Ectodermal cell (in vitro differentiated cells): Measurements from ENCODE around the gene RNF4.

Experiments used
- H3K27ac ChIP-seq: 2 replicates; pipeline ENCODE4 v1.7.0; 2013; ENCODE audit warnings: mild to moderate bottlenecking, low read depth, low read length; ENCODE audit not compliant: insufficient read depth, poor library complexity, severe bottlenecking
- H3K27me3 ChIP-seq: 2 replicates; pipeline ENCODE4 v1.7.0; 2013; ENCODE audit warnings: mild to moderate bottlenecking, low read length; ENCODE audit not compliant: insufficient read depth, control insufficient read depth, poor library complexity, severe bottlenecking
- H3K36me3 ChIP-seq: one replicate; pipeline ENCODE4 v1.7.0; 2013; ENCODE audit warnings: low read length; ENCODE audit not compliant: control insufficient read depth, insufficient read depth
- H3K4me1 ChIP-seq: one replicate; pipeline ENCODE4 v1.7.0; 2013; ENCODE audit warnings: low read length; ENCODE audit not compliant: control insufficient read depth, insufficient read depth
- H3K4me3 ChIP-seq: 2 replicates; pipeline ENCODE4 v1.7.0; 2013; ENCODE audit warnings: low read depth, low read length, control low read depth; ENCODE audit not compliant: insufficient read depth
- H3K9me3 ChIP-seq: 2 replicates; pipeline ENCODE4 v1.7.0; 2013; ENCODE audit warnings: mild to moderate bottlenecking, low read length, moderate library complexity; ENCODE audit not compliant: control insufficient read depth
- WGBS, 2 experiments: methylation state at CpG; one replicate each; pipeline ENCODE4 v1.1.7; 2013; ENCODE audit warnings: missing lambda C conversion rate in 2 of 2; 5-methylcytosine and 5-hydroxymethylcytosine counted together

Gene RNF4

GRCh38 chr4:2470791-2471190 is 1.9 kb downstream of the RNF4 start:
- peaks cover 19% of the 10 kb centered on the region for H3K36me3 ChIP-seq

GRCh38 chr4:2472187-2472586 is 3.3 kb downstream of the RNF4 start:
- H3K27me3 ChIP-seq, result no peaks in the 10 kb centered on the region
- peaks cover 19% of the 10 kb centered on the region for H3K36me3 ChIP-seq
- H3K4me3 ChIP-seq, result no peak overlapping the region
- no peaks in the 10 kb centered on the region for H3K9me3 ChIP-seq
- 92% methylated on average over 4 of the region's 4 CpGs for WGBS, 2 experiments
- H3K4me1 ChIP-seq, result peaks cover 8% of the 10 kb centered on the region
- H3K27ac ChIP-seq, result no peak overlapping the region

More at GRCh38 chr4:2470791-2471190, 1.9 kb downstream of the RNF4 start:
- Histone ChIP-seq H3K4me1 (peaks cover 8% of the 10 kb centered on the region), H3K4me3 (no peak overlapping the region), H3K27me3 (no peaks in the 10 kb centered on the region), H3K27ac (no peak overlapping the region), H3K9me3 (no peaks in the 10 kb centered on the region)
- WGBS, 2 experiments, result 87 to 92% methylated on average over 7 of the region's 7 CpGs

- no peak overlapping the region for H3K27ac ChIP-seq
- H3K4me1 ChIP-seq, result no peaks in the 10 kb centered on the region
- WGBS, 2 experiments, result 56 to 64% methylated on average over 3 of the region's 3 CpGs
- no peaks in the 10 kb centered on the region for H3K9me3 ChIP-seq
- no peaks in the 10 kb centered on the region for H3K27me3 ChIP-seq
- peaks cover 5% of the 10 kb centered on the region for H3K36me3 ChIP-seq
- no peak overlapping the region for H3K4me3 ChIP-seq
Measured at GRCh38 chr4:2478229-2478628, 9.3 kb downstream of the RNF4 start.

GRCh38 chr4:2480649-2481048 is 11.7 kb downstream of the RNF4 start:
- no peaks in the 10 kb centered on the region for H3K27me3 ChIP-seq
- peaks cover 6% of the 10 kb centered on the region for H3K4me1 ChIP-seq
- no peaks in the 10 kb centered on the region for H3K36me3 ChIP-seq
- H3K27ac ChIP-seq, result no peak overlapping the region
- no peak overlapping the region for H3K4me3 ChIP-seq
- H3K9me3 ChIP-seq, result no peaks in the 10 kb centered on the region
- 95% methylated on average over 5 of the region's 5 CpGs for WGBS, 2 experiments

GRCh38 chr4:2482192-2482591 is 13.3 kb downstream of the RNF4 start:
- H3K27me3 ChIP-seq, result no peaks in the 10 kb centered on the region
- H3K4me3 ChIP-seq, result no peak overlapping the region
- no peaks in the 10 kb centered on the region for H3K36me3 ChIP-seq
- WGBS, 2 experiments, result 97 to 98% methylated on average over 4 of the region's 4 CpGs
- no peak overlapping the region for H3K27ac ChIP-seq
- H3K9me3 ChIP-seq, result no peaks in the 10 kb centered on the region
- peaks cover 6% of the 10 kb centered on the region for H3K4me1 ChIP-seq

GRCh38 chr4:2482693-2483092 is 13.8 kb downstream of the RNF4 start:
- H3K9me3 ChIP-seq, result no peaks in the 10 kb centered on the region
- H3K4me3 ChIP-seq, result no peak overlapping the region
- H3K4me1 ChIP-seq, result peaks cover 6% of the 10 kb centered on the region
- no peaks in the 10 kb centered on the region for H3K27me3 ChIP-seq
- H3K36me3 ChIP-seq, result no peaks in the 10 kb centered on the region
- H3K27ac ChIP-seq, result no peak overlapping the region
- WGBS, 2 experiments, result 82 to 86% methylated on average over 3 of the region's 3 CpGs

- H3K4me1 ChIP-seq, result peaks cover 6% of the 10 kb centered on the region
- H3K9me3 ChIP-seq, result no peaks in the 10 kb centered on the region
- H3K36me3 ChIP-seq, result no peaks in the 10 kb centered on the region
- no peaks in the 10 kb centered on the region for H3K27me3 ChIP-seq
- no peak overlapping the region for H3K27ac ChIP-seq
- no peak overlapping the region for H3K4me3 ChIP-seq
- 93 to 100% methylated on average over 2 to 3 of the region's 3 CpGs for WGBS, 2 experiments
Measured at GRCh38 chr4:2483237-2483636, 14.3 kb downstream of the RNF4 start.

GRCh38 chr4:2484185-2484584 is 15.3 kb downstream of the RNF4 start:
- Histone ChIP-seq H3K9me3 (no peaks in the 10 kb centered on the region), H3K36me3 (no peaks in the 10 kb centered on the region), H3K27me3 (no peaks in the 10 kb centered on the region), H3K4me1 (peaks cover 6% of the 10 kb centered on the region), H3K27ac (no peak overlapping the region), H3K4me3 (no peak overlapping the region)
- WGBS, 2 experiments, result 94 to 96% methylated on average over 4 to 5 of the region's 6 CpGs

- Histone ChIP-seq H3K4me1 (peaks cover 6% of the 10 kb centered on the region), H3K27ac (no peak overlapping the region), H3K4me3 (no peak overlapping the region), H3K9me3 (no peaks in the 10 kb centered on the region), H3K27me3 (no peaks in the 10 kb centered on the region), H3K36me3 (no peaks in the 10 kb centered on the region)
- WGBS, 2 experiments, result 66 to 69% methylated on average over 11 of the region's 11 CpGs
Measured at GRCh38 chr4:2484993-2485392, 16.1 kb downstream of the RNF4 start.

GRCh38 chr4:2485956-2486355 is 17.1 kb downstream of the RNF4 start:
- Histone ChIP-seq H3K4me3 (no peak overlapping the region), H3K27ac (no peak overlapping the region), H3K36me3 (peaks cover 8% of the 10 kb centered on the region), H3K27me3 (no peaks in the 10 kb centered on the region), H3K9me3 (no peaks in the 10 kb centered on the region), H3K4me1 (peaks cover 6% of the 10 kb centered on the region)
- 94 to 97% methylated on average over 4 of the region's 4 CpGs for WGBS, 2 experiments

GRCh38 chr4:2486981-2487380 is 18.1 kb downstream of the RNF4 start:
- no peaks in the 10 kb centered on the region for H3K27me3 ChIP-seq
- no peak overlapping the region for H3K27ac ChIP-seq
- H3K36me3 ChIP-seq, result peaks cover 16% of the 10 kb centered on the region
- 95 to 96% methylated on average over 6 of the region's 6 CpGs for WGBS, 2 experiments
- no peaks in the 10 kb centered on the region for H3K9me3 ChIP-seq
- no peak overlapping the region for H3K4me3 ChIP-seq
- H3K4me1 ChIP-seq, result peaks cover 6% of the 10 kb centered on the region
